Body of pancreas (tissue), 4 donors: ENCODE data around the gene BMPER.

Source experiments
- POLR2A ChIP-seq, 3 donors: fragments of 450-650 bp; IDR thresholded peaks; one replicate each; pipeline ENCODE4 v1.6.1; 2016; ENCODE audit warnings: antibody characterized with exemption in 3 of 3, mild to moderate bottlenecking in 2 of 3
- TF ChIP-seq, protein P1 (sequence below), 7 experiments: fragments of 450-650 bp in 4 of 7; fragments of 200-600 bp in 3 of 7; sonication (generic) in 3 of 7; IDR thresholded peaks; one replicate each; pipeline ENCODE4 v1.5.1; 2016 to 2019; ENCODE audit warnings: antibody characterized with exemption in 7 of 7

DNA sequence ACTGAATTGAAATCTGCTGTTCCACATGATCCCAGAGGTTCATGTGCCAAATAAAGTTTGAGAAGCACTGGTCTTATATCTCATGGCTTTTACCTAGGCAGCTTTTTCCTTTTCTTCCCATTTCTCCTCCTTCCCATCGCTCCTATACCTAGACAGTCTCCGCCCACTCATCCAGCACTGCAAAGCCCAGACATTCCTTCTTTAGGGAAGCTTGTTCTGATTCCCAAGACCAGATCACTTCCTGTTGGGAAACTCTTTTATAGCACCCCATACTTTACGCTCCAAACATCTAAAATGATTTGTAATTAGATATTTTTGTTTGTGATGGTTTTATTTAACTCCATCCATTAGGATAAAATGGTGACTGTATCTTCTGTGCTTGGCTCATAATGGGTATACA is 75.9 kb downstream of the BMPER start:
- TF ChIP-seq, protein P1, sequence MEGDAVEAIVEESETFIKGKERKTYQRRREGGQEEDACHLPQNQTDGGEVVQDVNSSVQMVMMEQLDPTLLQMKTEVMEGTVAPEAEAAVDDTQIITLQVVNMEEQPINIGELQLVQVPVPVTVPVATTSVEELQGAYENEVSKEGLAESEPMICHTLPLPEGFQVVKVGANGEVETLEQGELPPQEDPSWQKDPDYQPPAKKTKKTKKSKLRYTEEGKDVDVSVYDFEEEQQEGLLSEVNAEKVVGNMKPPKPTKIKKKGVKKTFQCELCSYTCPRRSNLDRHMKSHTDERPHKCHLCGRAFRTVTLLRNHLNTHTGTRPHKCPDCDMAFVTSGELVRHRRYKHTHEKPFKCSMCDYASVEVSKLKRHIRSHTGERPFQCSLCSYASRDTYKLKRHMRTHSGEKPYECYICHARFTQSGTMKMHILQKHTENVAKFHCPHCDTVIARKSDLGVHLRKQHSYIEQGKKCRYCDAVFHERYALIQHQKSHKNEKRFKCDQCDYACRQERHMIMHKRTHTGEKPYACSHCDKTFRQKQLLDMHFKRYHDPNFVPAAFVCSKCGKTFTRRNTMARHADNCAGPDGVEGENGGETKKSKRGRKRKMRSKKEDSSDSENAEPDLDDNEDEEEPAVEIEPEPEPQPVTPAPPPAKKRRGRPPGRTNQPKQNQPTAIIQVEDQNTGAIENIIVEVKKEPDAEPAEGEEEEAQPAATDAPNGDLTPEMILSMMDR (IDR thresholded peaks at IDR 0.05) = no peak
- no peak for TF ChIP-seq POLR2A (IDR thresholded peaks at IDR 0.05)
